SK-N-SH (cell line): ENCODE data around the gene SLC35D3. TPM values are rescaled to one million over a fixed set of nuclear protein-coding genes. Genes with fewer than 3 reads are reported as not detected.

Experiments
- polyA plus RNA-seq, 3 experiments: library from polyadenylated mRNA; depleted of rRNA; stranded (reverse); fragments of >200 nt; gene quantifications; 2 replicates each; pipeline ENCODE4 v1.2.3, GENCODE V29; 2012
- small RNA-seq, 7 experiments: library from RNA; depleted of rRNA; stranded (forward); fragments of <200 nt; gene quantifications; one replicate each; pipeline ENCODE3, GENCODE V24; 2012

Gene SLC35D3
- polyA plus RNA-seq, 1 of the 3 experiments (the other 2 are of a cell fraction): 0.05 TPM

Small RNA genes within 50 kb of the gene (small RNA-seq; reads per million reads assigned to genes)
- gene RF00019 (0 reads per million in 7 experiments), gene RPL35AP3 (0 to 0.52 (median 0) reads per million in 7 experiments)

Other genes with a start within 250 kb of the SLC35D3 start
- 1.4 TPM in 2 replicates for gene MAP3K5, start 129.8 kb upstream of the SLC35D3 start, polyA plus RNA-seq (2012; rRNA removed)
- 10.8 and 13.1 TPM in 2 replicates for gene PEX7, start 99.7 kb upstream of the SLC35D3 start, polyA plus RNA-seq (2012; rRNA removed)
- gene IL20RA, start 122.7 kb downstream of the SLC35D3 start, polyA plus RNA-seq (2012; rRNA removed): 0.10 and 0.29 TPM in 2 replicates